Chondrocyte (in vitro differentiated cells): ENCODE results near the gene TWIST1. TPM values are rescaled to one million over a fixed set of nuclear protein-coding genes. Genes with fewer than 3 reads are reported as not detected.

Source experiments
- DNase-seq: peaks from one replicate; pipeline ENCODE4 v3.0.0; 2021; ENCODE audit warnings: mixed read lengths, low spot score
- H3K27ac Mint-ChIP-seq: one replicate; pipeline ENCODE4 v1.8.0; 2021; ENCODE audit warnings: mild to moderate bottlenecking, moderate library complexity, mixed read lengths; ENCODE audit not compliant: unreplicated experiment
- H3K27me3 Mint-ChIP-seq: 2 replicates; pipeline ENCODE4 v1.8.0; 2021; ENCODE audit warnings: low read depth, mixed read lengths
- H3K36me3 Mint-ChIP-seq: 2 replicates; pipeline ENCODE4 v1.8.0; 2021; ENCODE audit warnings: low read depth, mixed read lengths
- H3K4me1 Mint-ChIP-seq: 2 replicates; pipeline ENCODE4 v1.8.0; 2021; ENCODE audit warnings: low read depth, mild to moderate bottlenecking, mixed read lengths
- H3K4me3 Mint-ChIP-seq: one replicate; pipeline ENCODE4 v1.8.0; 2021; ENCODE audit warnings: mild to moderate bottlenecking, moderate library complexity, mixed read lengths; ENCODE audit not compliant: unreplicated experiment
- H3K9me3 Mint-ChIP-seq: 2 replicates; pipeline ENCODE4 v1.8.0; 2021; ENCODE audit warnings: low read depth, mixed read lengths
- CTCF ChIP-seq: fragments of 200-600 bp; sonication (generic); IDR thresholded peaks from 2 replicates; pipeline ENCODE4 v1.5.0; 2021; ENCODE audit warnings: antibody characterized with exemption, mild to moderate bottlenecking, moderate library complexity
- total RNA-seq: library from RNA; stranded (reverse); gene quantifications from 3 replicates; pipeline ENCODE4 v1.2.1, GENCODE V29; 2021

The TWIST1 gene
- total RNA-seq, 1 donor from 2014 or later: 26.9 TPM

GRCh38 chr7:19116121-19117090 lies 1.0 kb downstream of the TWIST1 start:
- no peak for TF ChIP-seq CTCF
- DNase-seq: peak; percentile 93
- Mint-ChIP-seq H3K27me3 (no peaks in the 10 kb centered on the region), H3K4me3 (peak overlapping the region; percentile 88), H3K9me3 (no peaks in the 10 kb centered on the region), H3K27ac (peak overlapping the region; percentile 92), H3K4me1 (peaks cover 67% of the 10 kb centered on the region), H3K36me3 (no peaks in the 10 kb centered on the region)

GRCh38 chr7:19114551-19114855 lies 2.9 kb downstream of the TWIST1 start:
- no peak for DNase-seq
- peak overlapping the region; percentile 87 for H3K27ac Mint-ChIP-seq
- peak overlapping the region; percentile 88 for H3K4me3 Mint-ChIP-seq

GRCh38 chr7:19113855-19114550 lies 3.4 kb downstream of the TWIST1 start:
- Mint-ChIP-seq H3K36me3 (no peaks in the 10 kb centered on the region), H3K4me1 (peaks cover 74% of the 10 kb centered on the region), H3K9me3 (no peaks in the 10 kb centered on the region), H3K27me3 (no peaks in the 10 kb centered on the region), H3K4me3 (peak overlapping the region; percentile 88), H3K27ac (peak overlapping the region; percentile 87)
- no peak for DNase-seq
- no peak for TF ChIP-seq CTCF

More at GRCh38 chr7:19114551-19114855, 2.9 kb downstream of the TWIST1 start:
- H3K9me3 Mint-ChIP-seq: no peaks in the 10 kb centered on the region
- H3K4me1 Mint-ChIP-seq: peaks cover 70% of the 10 kb centered on the region
- no peaks in the 10 kb centered on the region for H3K27me3 Mint-ChIP-seq
- H3K36me3 Mint-ChIP-seq: no peaks in the 10 kb centered on the region
- TF ChIP-seq CTCF: no peak

- H3K27me3 Mint-ChIP-seq: no peaks in the 10 kb centered on the region
- peak overlapping the region; percentile 88 for H3K4me3 Mint-ChIP-seq
- H3K36me3 Mint-ChIP-seq: no peaks in the 10 kb centered on the region
- DNase-seq: no peak
- peaks cover 75% of the 10 kb centered on the region for H3K4me1 Mint-ChIP-seq
- peak overlapping the region; percentile 96 for H3K27ac Mint-ChIP-seq
- no peaks in the 10 kb centered on the region for H3K9me3 Mint-ChIP-seq
- no peak for TF ChIP-seq CTCF
Measured at GRCh38 chr7:19113002-19113350, 4.5 kb downstream of the TWIST1 start.

GRCh38 chr7:19112274-19113001 lies 5.0 kb downstream of the TWIST1 start:
- no peaks in the 10 kb centered on the region for H3K36me3 Mint-ChIP-seq
- no peaks in the 10 kb centered on the region for H3K9me3 Mint-ChIP-seq
- H3K4me1 Mint-ChIP-seq: peaks cover 79% of the 10 kb centered on the region
- H3K27me3 Mint-ChIP-seq: no peaks in the 10 kb centered on the region
- peak overlapping the region; percentile 88 for H3K4me3 Mint-ChIP-seq
- peak overlapping the region; percentile 96 for H3K27ac Mint-ChIP-seq
- peak; percentile 70 for DNase-seq
- no peak for TF ChIP-seq CTCF
